ENCODE data around the gene ATL2. TPM values are rescaled to one million over a fixed set of nuclear protein-coding genes. Genes with fewer than 3 reads are reported as not detected.

ATL2 gene
- total RNA-seq, 2 donors from 2014 or later: 70.9 to 88.7 TPM

- Histone ChIP-seq H3K9me3 (no peaks in the 10 kb centered on the region), H3K27ac (no peak overlapping the region), H3K36me3 (peaks cover 0 to 5% of the 10 kb centered on the region in 2 donors), H3K4me3 (no peak overlapping the region), H3K27me3 (replicated peaks; ENCODE audit: insufficient read depth) (no peaks in the 10 kb centered on the region), H3K4me1 (replicated peaks) (no peaks in the 10 kb centered on the region)
- intact Hi-C loops (cut with DNase I): no loop called here
- DNase-seq (ENCODE audit: low spot score): no peak
- TF ChIP-seq POLR2AphosphoS5 (IDR thresholded peaks at IDR 0.05): no peak
- WGBS: 87% methylated on average over 2 of the region's 2 CpGs
Measured at GRCh38 chr2:38298539-38298938, 78.5 kb downstream of the ATL2 start.

GRCh38 chr2:38296197-38296780 lies 80.8 kb downstream of the ATL2 start:
- no peak overlapping the region for H3K27ac ChIP-seq
- TF ChIP-seq POLR2AphosphoS5 (IDR thresholded peaks at IDR 0.05): no peak
- intact Hi-C loops (cut with DNase I): no loop called here
- H3K36me3 ChIP-seq: peaks cover 0 to 5% of the 10 kb centered on the region in 2 donors
- WGBS: 64% methylated on average over 7 of the region's 7 CpGs
- no peaks in the 10 kb centered on the region for H3K4me1 ChIP-seq (replicated peaks)
- no peak overlapping the region for H3K4me3 ChIP-seq
- no peaks in the 10 kb centered on the region for H3K9me3 ChIP-seq
- no peak for DNase-seq (ENCODE audit: low spot score)
- H3K27me3 ChIP-seq (replicated peaks; ENCODE audit: insufficient read depth): no peaks in the 10 kb centered on the region

- no peak for DNase-seq (ENCODE audit: low spot score)
- H3K36me3 ChIP-seq: no peaks in the 10 kb centered on the region
- no peak overlapping the region for H3K27ac ChIP-seq
- H3K27me3 ChIP-seq (replicated peaks; ENCODE audit: insufficient read depth): no peaks in the 10 kb centered on the region
- TF ChIP-seq CTCF (IDR thresholded peaks at IDR 0.05) (no peak), POLR2AphosphoS5 (IDR thresholded peaks at IDR 0.05) (no peak), POLR2A (IDR thresholded peaks at IDR 0.05) (no peak)
- H3K4me3 ChIP-seq: no peak overlapping the region
- H3K9me3 ChIP-seq: no peaks in the 10 kb centered on the region
- intact Hi-C loops (cut with DNase I): no loop called here
- no peaks in the 10 kb centered on the region for H3K4me1 ChIP-seq (replicated peaks)
Measured at GRCh38 chr2:38294597-38294996, 82.5 kb downstream of the ATL2 start.

- H3K36me3 ChIP-seq: no peaks in the 10 kb centered on the region
- no peak overlapping the region for H3K27ac ChIP-seq
- intact Hi-C loops (cut with DNase I): no loop called here
- H3K27me3 ChIP-seq (replicated peaks; ENCODE audit: insufficient read depth): no peaks in the 10 kb centered on the region
- 94% methylated on average over 7 of the region's 7 CpGs for WGBS
- H3K4me1 ChIP-seq (replicated peaks): no peaks in the 10 kb centered on the region
- no peak for DNase-seq (ENCODE audit: low spot score)
- TF ChIP-seq POLR2A (IDR thresholded peaks at IDR 0.05): no peak
- TF ChIP-seq POLR2AphosphoS5 (IDR thresholded peaks at IDR 0.05): no peak
- no peak for TF ChIP-seq CTCF (IDR thresholded peaks at IDR 0.05)
- H3K9me3 ChIP-seq: no peaks in the 10 kb centered on the region
- no peak overlapping the region for H3K4me3 ChIP-seq
Measured at GRCh38 chr2:38293152-38293865, 83.8 kb downstream of the ATL2 start.

GRCh38 chr2:38290332-38290731 lies 86.7 kb downstream of the ATL2 start:
- DNase-seq (ENCODE audit: low spot score): no peak
- WGBS: 58% methylated on average over 4 of the region's 4 CpGs

More at GRCh38 chr2:38290332-38290731, 86.7 kb downstream of the ATL2 start:
- no peaks in the 10 kb centered on the region for H3K36me3 ChIP-seq
- no peak overlapping the region for H3K4me3 ChIP-seq
- no peaks in the 10 kb centered on the region for H3K4me1 ChIP-seq (replicated peaks)
- no peak overlapping the region for H3K27ac ChIP-seq
- no peak for TF ChIP-seq POLR2AphosphoS5 (IDR thresholded peaks at IDR 0.05)
- no peak for TF ChIP-seq POLR2A (IDR thresholded peaks at IDR 0.05)
- no peak for TF ChIP-seq CTCF (IDR thresholded peaks at IDR 0.05)
- H3K27me3 ChIP-seq (replicated peaks; ENCODE audit: insufficient read depth): no peaks in the 10 kb centered on the region
- intact Hi-C loops (cut with DNase I): no loop called here
- H3K9me3 ChIP-seq: no peaks in the 10 kb centered on the region

Measured in prostate gland (tissue), 2 donors.